GM12878 (cell line): ENCODE data around the gene COL27A1. TPM values are rescaled to one million over a fixed set of nuclear protein-coding genes. Genes with fewer than 3 reads are reported as not detected.

Experiments
- ATAC-seq: fragments of 200-7000 bp; cut with Tn5 transposase; 3 replicates; pipeline ENCODE4 v1.9.1; 2020; ENCODE audit warnings: mild to moderate bottlenecking, moderate library complexity
- BruUV-seq: library from RNA; stranded (reverse); fragments of 400-500 nt; replicated peaks from 2 replicates; lab custom pipeline; 2021; lab: Mats Ljungman, UMichigan
- CTCF ChIA-PET: fragments of 300-600 bp; sonication (Branson Sonifier 250); formaldehyde crosslinking; extraction: SDS; loops from one replicate; lab custom pipeline; 2021; ENCODE audit warnings: inconsistent platforms; lab: Yijun Ruan, JAX
- POLR2A ChIA-PET: fragments of 350-600 bp; formaldehyde crosslinking; extraction: SDS; loops from one replicate; lab custom pipeline; 2021; ENCODE audit warnings: inconsistent platforms; lab: Charles Lee
- RAD21 ChIA-PET: fragments of 300-600 bp; sonication (Branson Sonifier 250); formaldehyde crosslinking; loops from one replicate; lab custom pipeline; 2023; ENCODE audit warnings: antibody characterized with exemption; ENCODE audit not compliant: unreplicated experiment; lab: Charles Lee
- SMC1A ChIA-PET: fragments of 300-600 bp; sonication (Branson Sonifier 250); formaldehyde crosslinking; loops from one replicate; lab custom pipeline; 2023; ENCODE audit not compliant: unreplicated experiment, uncharacterized antibody; lab: Charles Lee
- DNase-seq: peaks from one replicate; pipeline ENCODE4 v3.0.0-alpha.2; 2011; ENCODE audit warnings: low read depth, low spot score
- FAIRE-seq: peaks from 3 replicates; lab custom pipeline; 2011; peaks lifted over from hg19 to GRCh38; lab: Jason Lieb, UNC
- H2AFZ ChIP-seq: 2 replicates; pipeline ENCODE4 v1.6.0; 2011; ENCODE audit warnings: low read depth, low read length, control low read depth; ENCODE audit not compliant: control insufficient read depth
- H3K27ac ChIP-seq: 2 replicates; pipeline ENCODE4 v1.5.1; 2011; ENCODE audit warnings: control low read depth; ENCODE audit not compliant: control insufficient read depth, insufficient read depth
- H3K27me3 ChIP-seq, 2 experiments: replicated peaks in 1 of 2; 2 replicates each; pipeline versions ENCODE4 v1.6.0 to v1.6.1; 2011; ENCODE audit warnings: low read length in 1 of 2; ENCODE audit not compliant: control insufficient read depth in 2 of 2, insufficient read depth in 2 of 2
- H3K36me3 ChIP-seq, 2 experiments: 2 replicates each; pipeline ENCODE4 v1.5.1; 2011; ENCODE audit warnings: low read length in 1 of 2; ENCODE audit not compliant: control insufficient read depth in 2 of 2, insufficient read depth in 2 of 2
- H3K4me1 ChIP-seq: 2 replicates; pipeline ENCODE4 v1.6.1; 2011; ENCODE audit warnings: mild to moderate bottlenecking, low read length, moderate library complexity, mixed read lengths; ENCODE audit not compliant: control insufficient read depth, insufficient read depth
- H3K4me2 ChIP-seq: 2 replicates; pipeline ENCODE4 v1.6.0; 2011; ENCODE audit warnings: control low read depth; ENCODE audit not compliant: control insufficient read depth, insufficient read depth
- H3K4me3 ChIP-seq: fragments of 200-600 bp; sonication (generic); 2 replicates; pipeline ENCODE4 v1.5.1; 2016
- H3K79me2 ChIP-seq: 2 replicates; pipeline ENCODE4 v1.6.0; 2011; ENCODE audit warnings: low read length; ENCODE audit not compliant: control insufficient read depth, insufficient read depth
- H3K9ac ChIP-seq: 2 replicates; pipeline ENCODE4 v1.8.0; 2011; ENCODE audit warnings: low read length, control low read depth, mixed read lengths; ENCODE audit not compliant: control insufficient read depth, insufficient read depth
- H3K9me3 ChIP-seq: replicated peaks from 3 replicates; pipeline ENCODE4 v1.5.1; 2011; ENCODE audit warnings: mild to moderate bottlenecking, low read length; ENCODE audit not compliant: control insufficient read depth, insufficient read depth
- H4K20me1 ChIP-seq: 2 replicates; pipeline ENCODE4 v1.6.0; 2011; ENCODE audit not compliant: control insufficient read depth, insufficient read depth
- EZH2 ChIP-seq: IDR thresholded peaks from 2 replicates; pipeline ENCODE4 v1.6.1; 2012; ENCODE audit warnings: low read depth, mild to moderate bottlenecking, control low read depth, inconsistent platforms, low read length, borderline replicate concordance; ENCODE audit not compliant: control insufficient read depth
- LARP7 ChIP-seq: fragments of 450-650 bp; IDR thresholded peaks from 2 replicates; pipeline ENCODE4 v1.6.1; 2017; ENCODE audit warnings: mild to moderate bottlenecking
- WGBS: methylation state at CpG from one replicate; pipeline ENCODE4 v1.1.6; 2016; ENCODE audit warnings: low lambda C conversion rate; ENCODE audit not compliant: insufficient replicate concordance, insufficient coverage; ENCODE audit errors: missing lambda C conversion rate; 5-methylcytosine and 5-hydroxymethylcytosine counted together
- in situ Hi-C: fragments of 300-500 bp; cut with MboI; formaldehyde crosslinking; loops from 9 replicates; pipeline ENCODE4 v1.14.3; 2018; ENCODE audit warnings: mixed read lengths
- intact Hi-C: fragments of 100-400 bp; cut with micrococcal nuclease; formaldehyde crosslinking; loops from one replicate; pipeline ENCODE4 v1.14.2; 2022; ENCODE audit not compliant: unreplicated experiment
- polyA plus RNA-seq, 11 experiments: library from polyadenylated mRNA; depleted of rRNA in 4 of 11; unstranded in 6 of 11; stranded (reverse) in 5 of 11; fragments of >200 nt; fragmentation: Nextera tagmentation in 4 of 11; fragmentation: Illumina TruSeq in 1 of 11; extraction: Ambion mirVana in 4 of 11; extraction: Trizol in 1 of 11; gene quantifications; 1 replicate in 1 of 11; 2 replicates in 10 of 11; pipeline versions ENCODE4 v1.2.1 to v1.2.3, GENCODE V29; 2011 to 2016; ENCODE audit warnings: inconsistent platforms in 2 of 11, missing spikeins in 2 of 11, low read depth in 1 of 11
- total RNA-seq, 4 experiments: library from RNA; depleted of rRNA in 3 of 4; stranded (reverse); fragments of >200 nt in 3 of 4; fragmentation: Illumina TruSeq in 1 of 4; extraction: Trizol in 1 of 4; gene quantifications; 2 replicates each; pipeline versions ENCODE4 v1.2.1 to v1.2.3, GENCODE V29; 2013 to 2021

COL27A1 gene
- total and polyA plus RNA-seq, 10 of the 15 experiments (the other 5 are each of a cell fraction or from before 2014, with no cell fraction given): 0.10 TPM; not detected in 9

- POLR2A ChIA-PET: interaction anchor here (0.6 to 5.1 kb wide), 5 partner anchors 14 to 49 kb away, joined by 3 to 26 read pairs (median 22); partner anchors contain the start of gene AKNA
- WGBS: 76% methylated on average over 10 of the region's 10 CpGs
- no peak overlapping the region for H3K4me3 ChIP-seq
- no TSS peak for BruUV-seq
- FAIRE-seq (no peak), DNase-seq (no peak), ATAC-seq (peak; percentile 5)
- intact Hi-C loops (loop anchor here (1.0 to 10.0 kb wide), 3 partner anchors 16 to 155 kb away; partner anchors contain the start of gene WHRN), in situ Hi-C loops (no loop called here)
- no peaks in the 10 kb centered on the region for H3K9me3 ChIP-seq
- TF ChIP-seq EZH2 (no peak), LARP7 (no peak)
- SMC1A ChIA-PET: interaction anchor here (0.6 to 3.1 kb wide), 8 partner anchors 10 to 45 kb away, joined by 3 to 20 read pairs (median 8); partner anchors contain the start of gene AKNA
- H3K27me3 ChIP-seq: no peaks in the 10 kb centered on the region
- H3K4me1 ChIP-seq: peaks cover 25% of the 10 kb centered on the region
- H3K4me2 ChIP-seq: peak overlapping the region; percentile 34
- CTCF ChIA-PET: interaction anchor here (3.3 kb wide), 1 partner anchor 35 kb away, joined by 18 read pairs; no protein-coding TSS in a partner anchor
- H4K20me1 ChIP-seq: no peaks in the 10 kb centered on the region
- no peak overlapping the region for H3K9ac ChIP-seq
- no peak overlapping the region for H2AFZ ChIP-seq
- H3K27ac ChIP-seq: peak overlapping the region; percentile 49
- RAD21 ChIA-PET: interaction anchor here (0.6 to 1.9 kb wide), 11 partner anchors 14 to 152 kb away, joined by 3 to 29 read pairs (median 5); no protein-coding TSS in a partner anchor
- H3K36me3 ChIP-seq: peaks cover 40 to 52% of the 10 kb centered on the region in 2 experiments
- H3K79me2 ChIP-seq: no peaks in the 10 kb centered on the region
These were observed 194.6 kb downstream of the COL27A1 start for GRCh38 chr9:114349713-114350480.
